NCI-H345 (cell line): ENCODE measurements around the gene ADARB2.

Source experiments
- DNase-seq: peaks from one replicate; lab custom pipeline; 2025; lab: John Stamatoyannopoulos, UW

Gene ADARB2

GRCh38 chr10:1187855-1188557, 549.3 kb downstream of the ADARB2 start:
- DNase-seq = no peak

- no peak for DNase-seq
These were observed 550.0 kb downstream of the ADARB2 start for GRCh38 chr10:1187151-1187854.

- DNase-seq = no peak
These were observed 550.7 kb downstream of the ADARB2 start for GRCh38 chr10:1186683-1186990.

- no peak for DNase-seq
These were observed 551.2 kb downstream of the ADARB2 start for GRCh38 chr10:1185911-1186682.

- no peak for DNase-seq
These were observed 552.5 kb downstream of the ADARB2 start for GRCh38 chr10:1184541-1185430.

GRCh38 chr10:1183701-1184100, 553.6 kb downstream of the ADARB2 start:
- no peak for DNase-seq

- DNase-seq = peak; percentile 7
These were observed 554.3 kb downstream of the ADARB2 start for GRCh38 chr10:1183033-1183396.

- no peak for DNase-seq
These were observed 554.9 kb downstream of the ADARB2 start for GRCh38 chr10:1182280-1183032.

- no peak for DNase-seq
These were observed 556.5 kb downstream of the ADARB2 start for GRCh38 chr10:1180836-1181235.

GRCh38 chr10:1180071-1180730, 557.1 kb downstream of the ADARB2 start:
- DNase-seq = no peak

- no peak for DNase-seq
These were observed 557.8 kb downstream of the ADARB2 start for GRCh38 chr10:1179346-1180070.

- no peak for DNase-seq
These were observed 558.8 kb downstream of the ADARB2 start for GRCh38 chr10:1178506-1178905.

GRCh38 chr10:1177936-1178335, 559.4 kb downstream of the ADARB2 start:
- DNase-seq = no peak

GRCh38 chr10:1175956-1176565, 561.3 kb downstream of the ADARB2 start:
- DNase-seq = no peak

- no peak for DNase-seq
These were observed 563.3 kb downstream of the ADARB2 start for GRCh38 chr10:1174022-1174421.

GRCh38 chr10:1173091-1173490, 564.2 kb downstream of the ADARB2 start:
- no peak for DNase-seq

GRCh38 chr10:1172256-1172984, 564.9 kb downstream of the ADARB2 start:
- no peak for DNase-seq

- DNase-seq = no peak
These were observed 565.7 kb downstream of the ADARB2 start for GRCh38 chr10:1171586-1171985.

GRCh38 chr10:1171182-1171581, 566.1 kb downstream of the ADARB2 start:
- no peak for DNase-seq
